Measurements from ENCODE around the gene PEX11G.

DNA sequence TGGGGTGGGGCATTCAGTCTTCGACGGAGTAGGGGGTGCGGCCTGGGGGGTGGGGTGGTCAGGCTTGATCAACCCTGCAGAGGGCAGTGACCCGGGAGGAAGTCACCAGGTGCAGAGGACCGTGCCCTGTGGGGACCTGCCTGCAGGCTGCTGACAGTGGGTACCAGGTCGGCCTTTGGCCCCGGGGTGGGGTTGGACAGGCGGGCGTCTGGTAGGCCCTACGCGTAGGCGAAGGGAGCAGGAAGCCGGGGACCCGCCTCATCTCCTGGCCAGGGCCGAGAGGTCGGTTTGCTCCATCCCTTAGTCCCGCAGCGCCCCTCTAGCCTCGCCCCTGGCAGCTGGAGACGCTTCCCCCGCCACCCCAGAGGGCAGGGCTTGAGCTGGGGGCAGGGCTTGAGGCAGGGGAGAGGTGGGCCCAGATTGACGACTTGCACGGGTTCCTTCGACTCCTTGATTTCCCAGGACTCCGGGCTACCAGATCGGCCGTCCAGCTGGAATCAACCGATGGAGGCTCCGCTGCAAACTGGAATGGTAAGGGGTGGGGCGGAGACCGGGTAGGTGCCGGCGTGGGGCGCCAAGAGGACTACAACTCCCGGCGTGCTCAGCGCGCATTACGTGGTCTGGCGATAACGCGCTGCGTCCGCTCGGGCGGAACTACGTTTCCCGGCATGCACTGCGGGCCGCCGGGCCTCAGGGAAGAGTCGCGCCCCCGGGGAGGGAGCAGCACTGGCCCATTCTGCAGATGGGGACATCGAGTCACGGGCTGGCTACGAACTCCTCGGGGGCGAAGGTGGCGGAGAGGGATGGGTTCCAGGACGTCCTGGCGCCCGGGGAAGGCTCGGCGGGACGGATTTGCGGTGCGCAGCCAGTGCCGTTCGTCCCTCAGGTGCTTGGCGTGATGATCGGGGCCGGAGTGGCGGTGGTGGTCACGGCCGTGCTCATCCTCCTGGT is 46.5 kb upstream of the PEX11G start, which contains the start of gene PNPLA6:
- TF ChIP-seq, protein P1, sequence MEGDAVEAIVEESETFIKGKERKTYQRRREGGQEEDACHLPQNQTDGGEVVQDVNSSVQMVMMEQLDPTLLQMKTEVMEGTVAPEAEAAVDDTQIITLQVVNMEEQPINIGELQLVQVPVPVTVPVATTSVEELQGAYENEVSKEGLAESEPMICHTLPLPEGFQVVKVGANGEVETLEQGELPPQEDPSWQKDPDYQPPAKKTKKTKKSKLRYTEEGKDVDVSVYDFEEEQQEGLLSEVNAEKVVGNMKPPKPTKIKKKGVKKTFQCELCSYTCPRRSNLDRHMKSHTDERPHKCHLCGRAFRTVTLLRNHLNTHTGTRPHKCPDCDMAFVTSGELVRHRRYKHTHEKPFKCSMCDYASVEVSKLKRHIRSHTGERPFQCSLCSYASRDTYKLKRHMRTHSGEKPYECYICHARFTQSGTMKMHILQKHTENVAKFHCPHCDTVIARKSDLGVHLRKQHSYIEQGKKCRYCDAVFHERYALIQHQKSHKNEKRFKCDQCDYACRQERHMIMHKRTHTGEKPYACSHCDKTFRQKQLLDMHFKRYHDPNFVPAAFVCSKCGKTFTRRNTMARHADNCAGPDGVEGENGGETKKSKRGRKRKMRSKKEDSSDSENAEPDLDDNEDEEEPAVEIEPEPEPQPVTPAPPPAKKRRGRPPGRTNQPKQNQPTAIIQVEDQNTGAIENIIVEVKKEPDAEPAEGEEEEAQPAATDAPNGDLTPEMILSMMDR (IDR thresholded peaks at IDR 0.05 in 8 of 11, conservative IDR thresholded peaks at IDR 0.05 in 3 of 11) = peak in 1 of 11 experiments; percentile 7
- TF ChIP-seq POLR2A (IDR thresholded peaks at IDR 0.05) = peak in 1 of 3 donors; percentile 55

Data from spleen (tissue), 7 donors.